HCT116 (cell line): ENCODE data around the gene MAPKAPK3. TPM values are rescaled to one million over a fixed set of nuclear protein-coding genes. Genes with fewer than 3 reads are reported as not detected.
"Not testable (repeated sequence)": the region's sequence is repeated elsewhere in the genome, so short reads cannot be mapped to it uniquely, and the experiment has no call there.

Experiments
- ATAC-seq: fragments of 200-7000 bp; cut with Tn5 transposase; 2 replicates; pipeline ENCODE4 v1.9.1; 2020; ENCODE audit warnings: mild to moderate bottlenecking, moderate library complexity
- BruUV-seq: library from RNA; stranded (reverse); fragments of 400-500 nt; replicated peaks from 2 replicates; lab custom pipeline; 2021; lab: Mats Ljungman, UMichigan
- CTCF ChIA-PET: fragments of 300-600 bp; sonication (Branson Sonifier 250); formaldehyde crosslinking; loops from one replicate; lab custom pipeline; 2021; ENCODE audit warnings: antibody characterized with exemption; lab: Charles Lee
- POLR2A ChIA-PET: fragments of 300-600, 350-600 bp; sonication (Branson Sonifier 250); formaldehyde crosslinking; loops from one replicate; lab custom pipeline; 2021; ENCODE audit warnings: antibody characterized with exemption; lab: Charles Lee
- RAD21 ChIA-PET, 2 experiments: fragments of 300-600 bp; sonication (Branson Sonifier 250); formaldehyde crosslinking; loops; one replicate each; lab custom pipeline; 2023; ENCODE audit warnings: low total read pairs in 2 of 2; ENCODE audit not compliant: uncharacterized antibody in 2 of 2, unreplicated experiment in 2 of 2, low non-redundant PET in 1 of 2; lab: Charles Lee
- DNase-seq: peaks from one replicate; pipeline ENCODE4 v3.0.0-alpha.2; 2010; ENCODE audit warnings: low read depth, low spot score
- H2AFZ ChIP-seq: fragments of 200-600 bp; shearing (Covaris generic), sonication (generic); 2 replicates; pipeline ENCODE4 v1.6.1; 2017; ENCODE audit warnings: low read depth, mixed run types, mixed read lengths, antibody characterized with exemption, low read length; ENCODE audit not compliant: poor library complexity, severe bottlenecking
- H3K27ac ChIP-seq: 2 replicates; pipeline ENCODE4 v1.5.1; 2012; ENCODE audit warnings: low read depth, low read length
- H3K27me3 ChIP-seq: fragments of 200-600 bp; sonication (generic); 2 replicates; pipeline ENCODE4 v1.6.1; 2016; ENCODE audit warnings: mixed run types, low read length, mixed read lengths; ENCODE audit not compliant: insufficient read depth
- H3K36me3 ChIP-seq, 2 experiments: fragments of 200-500 bp in 1 of 2; fragments of 200-600 bp in 1 of 2; sonication (Bioruptor generic) in 1 of 2; sonication (generic) in 1 of 2; 2 replicates each; pipeline versions ENCODE4 v1.5.1 to v1.6.1; 2014 to 2016; ENCODE audit warnings: low read length in 2 of 2, inconsistent platforms in 1 of 2, mixed read lengths in 1 of 2, mixed run types in 1 of 2; ENCODE audit not compliant: insufficient read depth in 2 of 2, control insufficient read depth in 1 of 2
- H3K4me1 ChIP-seq, 2 experiments: fragments of 200-600 bp in 1 of 2; sonication (generic) in 1 of 2; 2 replicates each; pipeline versions ENCODE4 v1.5.1 to v1.6.1; 2012 to 2017; ENCODE audit warnings: low read length in 2 of 2, inconsistent platforms in 1 of 2, mild to moderate bottlenecking in 1 of 2, mixed read lengths in 1 of 2, mixed run types in 1 of 2, moderate library complexity in 1 of 2; ENCODE audit not compliant: insufficient read depth in 2 of 2, control insufficient read depth in 1 of 2
- H3K4me2 ChIP-seq: fragments of 200-600 bp; sonication (generic); 2 replicates; pipeline ENCODE4 v1.6.1; 2017; ENCODE audit warnings: mixed run types, low read length, mixed read lengths
- H3K4me3 ChIP-seq, 2 experiments: fragments of 200-600 bp in 1 of 2; sonication (generic) in 1 of 2; replicated peaks in 1 of 2; 2 replicates each; pipeline ENCODE4 v1.5.1; 2011 to 2016; ENCODE audit warnings: low read length in 2 of 2, control low read depth in 1 of 2, low read depth in 1 of 2, mild to moderate bottlenecking in 1 of 2, mixed read lengths in 1 of 2, mixed run types in 1 of 2
- H3K79me2 ChIP-seq: fragments of 200-600 bp; sonication (generic); 2 replicates; pipeline ENCODE4 v1.6.1; 2017; ENCODE audit warnings: mild to moderate bottlenecking, mixed run types, low read length, moderate library complexity, mixed read lengths; ENCODE audit not compliant: insufficient read depth
- H3K9ac ChIP-seq: fragments of 200-600 bp; sonication (generic); 2 replicates; pipeline ENCODE4 v1.6.1; 2016; ENCODE audit warnings: low read length, mixed read lengths
- H3K9me2 ChIP-seq: fragments of 200-600 bp; sonication (generic), shearing (Covaris generic); 2 replicates; pipeline ENCODE4 v1.6.1; 2017; ENCODE audit warnings: mixed run types, mild to moderate bottlenecking, moderate library complexity; ENCODE audit not compliant: insufficient read depth
- H3K9me3 ChIP-seq, 2 experiments: fragments of 200-500 bp in 1 of 2; fragments of 200-600 bp in 1 of 2; sonication (Bioruptor generic) in 1 of 2; sonication (generic) in 1 of 2; 2 replicates each; pipeline ENCODE4 v1.6.1; 2014 to 2017; ENCODE audit warnings: low read length in 2 of 2, mixed read lengths in 2 of 2, inconsistent platforms in 1 of 2, low read depth in 1 of 2, mild to moderate bottlenecking in 1 of 2, mixed run types in 1 of 2, moderate library complexity in 1 of 2; ENCODE audit not compliant: control insufficient read depth in 1 of 2, insufficient read depth in 1 of 2
- H4K20me1 ChIP-seq: fragments of 200-600 bp; sonication (generic), shearing (Covaris generic); 2 replicates; pipeline ENCODE4 v1.6.1; 2017; ENCODE audit warnings: mixed run types, mild to moderate bottlenecking, moderate library complexity; ENCODE audit not compliant: insufficient read depth
- REST ChIP-seq: IDR thresholded peaks from 2 replicates; pipeline ENCODE4 v1.6.1; 2012; ENCODE audit warnings: low read depth
- SIN3A ChIP-seq: IDR thresholded peaks from 2 replicates; pipeline ENCODE4 v1.6.1; 2012; ENCODE audit warnings: low read depth
- SP1 ChIP-seq: IDR thresholded peaks from 2 replicates; pipeline ENCODE4 v1.6.1; 2012; ENCODE audit warnings: low read depth
- intact Hi-C: fragments of 100-400 bp; cut with micrococcal nuclease; formaldehyde crosslinking; loops from 2 replicates; pipeline ENCODE4 v1.10.0; 2022
- total RNA-seq: library from RNA; stranded (reverse); gene quantifications from one replicate; pipeline ENCODE4 v1.2.1, GENCODE V29; 2021; ENCODE audit not compliant: unreplicated experiment

The MAPKAPK3 gene
- total RNA-seq, 1 experiment from 2014 or later, result 87.3 TPM

- TF ChIP-seq REST, result no peak
- TF ChIP-seq SIN3A, result no peak
- TF ChIP-seq SP1, result no peak
- TF ChIP-seq, all 23 proteins: peak for 0
Observed at GRCh38 chr3:50665081-50665840, 48.3 kb downstream of the MAPKAPK3 start (continued).

- H3K27me3 ChIP-seq, BruUV-seq, ATAC-seq, H4K20me1 ChIP-seq, POLR2A ChIA-PET, H2AFZ ChIP-seq, H3K79me2 ChIP-seq, CTCF ChIA-PET, H3K4me3 ChIP-seq, H3K9ac ChIP-seq, DNase-seq, H3K27ac ChIP-seq, intact Hi-C loops, H3K9me3 ChIP-seq, H3K9me2 ChIP-seq, H3K4me2 ChIP-seq, RAD21 ChIA-PET, H3K36me3 ChIP-seq: not testable (repeated sequence)
- H3K4me1 ChIP-seq, result peaks cover 24 to 32% of the 10 kb centered on the region in 2 experiments
Observed at GRCh38 chr3:50665841-50666115, 48.8 kb downstream of the MAPKAPK3 start.
